ENCODE data around the gene PGM2L1.
"Not testable (repeated sequence)": the region's sequence is repeated elsewhere in the genome, so short reads cannot be mapped to it uniquely, and the experiment has no call there.

The PGM2L1 gene

GRCh38 chr11:74398244-74399159 lies at the start of gene PGM2L1:
Gene PGM2L1 (minus strand): TSS chr11:74398433. CDS start chr11:74398161, 272 bp downstream.
- DNase-seq, result peak; percentile 94 to 96

- no peak for DNase-seq
Observed at GRCh38 chr11:74447720-74448119, 49.5 kb upstream of the PGM2L1 start.

DNA sequence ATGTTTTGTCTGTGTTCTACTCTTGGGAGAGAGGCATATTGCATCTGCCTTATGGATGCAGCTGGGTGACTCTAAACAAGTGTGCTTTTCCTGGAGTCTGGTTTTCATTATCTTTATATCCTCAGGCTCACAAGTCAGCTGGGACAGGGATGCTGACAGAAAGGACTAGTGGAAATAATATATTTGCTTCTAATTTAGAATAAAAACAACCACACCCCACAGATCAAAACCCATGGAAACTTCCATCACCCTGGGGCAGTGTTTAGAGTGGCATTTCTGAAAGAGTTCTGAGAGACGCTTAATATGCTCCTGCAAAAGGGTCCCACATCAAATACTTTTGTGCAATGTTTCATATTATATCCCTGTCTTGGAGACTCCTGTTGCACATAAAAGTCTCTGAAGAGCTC lies 48.3 kb upstream of the PGM2L1 start:
- DNase-seq, result no peak

DNA sequence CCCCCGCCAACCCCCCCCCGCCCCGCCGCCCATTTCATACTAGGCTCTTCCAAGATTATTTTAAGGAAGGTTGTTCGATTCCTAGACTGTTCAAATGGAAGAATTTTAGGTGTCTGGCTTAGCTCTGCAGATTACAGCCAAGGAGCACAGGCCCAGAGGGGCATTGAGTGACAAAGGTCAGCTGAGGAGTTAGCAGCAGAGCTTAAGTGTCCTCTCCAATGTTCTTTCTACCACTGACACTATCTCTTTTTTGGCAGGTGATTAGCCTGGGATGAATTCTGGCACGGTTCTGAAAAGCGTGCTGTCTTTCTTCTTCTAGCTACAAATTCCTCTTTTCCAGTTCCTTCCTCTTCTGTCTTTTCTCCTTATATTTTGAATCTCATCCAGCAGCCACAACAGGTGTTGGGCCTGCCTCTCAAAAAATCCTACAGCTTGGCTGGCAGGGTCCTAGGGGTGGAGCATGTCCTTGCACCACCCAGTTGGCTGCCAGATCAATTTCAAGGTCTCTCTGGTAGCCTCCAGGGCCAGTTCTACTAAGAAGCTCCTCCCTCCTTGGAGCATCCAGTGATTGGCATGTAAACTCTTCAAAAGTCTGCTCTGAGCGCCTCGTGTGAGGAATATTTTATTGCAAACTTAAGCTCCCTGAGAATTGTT lies 46.1 kb upstream of the PGM2L1 start:
- DNase-seq, result no peak

- no peak for DNase-seq
Observed at GRCh38 chr11:74443071-74443864, 45.0 kb upstream of the PGM2L1 start.

GRCh38 chr11:74442636-74443035 lies 44.4 kb upstream of the PGM2L1 start:
- DNase-seq, result no peak

GRCh38 chr11:74438681-74439080 lies 40.4 kb upstream of the PGM2L1 start:
- no peak for DNase-seq

GRCh38 chr11:74437441-74438042 lies 39.3 kb upstream of the PGM2L1 start:
- DNase-seq, result no peak

- DNase-seq, result no peak
Observed at GRCh38 chr11:74434528-74434927, 36.3 kb upstream of the PGM2L1 start.

DNA sequence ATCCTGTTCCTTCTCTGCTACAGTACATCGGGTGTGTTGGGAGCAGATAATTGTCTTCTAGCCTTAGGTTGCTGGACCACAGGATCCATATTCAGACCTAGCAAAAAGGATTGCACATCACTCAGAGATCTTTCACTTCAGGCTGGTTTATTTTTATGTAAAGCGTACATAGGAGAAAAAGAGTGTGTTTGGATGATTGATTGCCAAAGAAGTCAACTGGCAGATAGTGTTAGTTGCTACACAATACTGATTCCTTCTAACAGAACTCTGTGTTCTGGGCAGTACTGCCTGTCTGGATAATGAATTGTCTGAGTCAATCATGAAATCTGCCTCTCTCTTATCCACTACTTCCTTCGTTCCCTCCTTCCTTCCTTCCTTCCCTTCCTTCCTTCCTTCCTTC lies 31.0 kb upstream of the PGM2L1 start:
- DNase-seq, result no peak

DNA sequence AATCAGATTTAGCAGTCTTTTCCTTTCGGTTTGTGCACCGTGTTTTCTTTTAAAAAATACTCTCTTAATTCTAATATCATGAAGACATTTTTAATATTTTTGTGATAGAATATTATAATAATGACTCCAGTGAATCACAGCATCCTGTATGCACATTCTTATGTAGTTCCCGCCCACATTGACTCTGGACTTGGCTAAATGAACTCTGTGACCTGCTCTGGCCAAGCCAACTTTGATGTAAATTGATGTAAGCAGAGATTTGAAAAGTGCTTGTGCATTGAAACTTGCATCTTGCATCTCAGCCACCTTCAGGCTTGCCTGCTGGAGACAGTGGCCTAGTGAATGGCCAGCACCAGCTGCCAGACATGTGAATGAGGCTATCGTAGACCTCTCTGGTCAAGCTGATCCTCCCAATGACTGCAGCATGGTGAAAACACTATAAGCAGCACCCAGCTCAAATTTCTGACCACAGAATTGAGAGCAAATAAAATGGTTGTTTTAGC lies 29.2 kb upstream of the PGM2L1 start:
- no peak for DNase-seq

DNA sequence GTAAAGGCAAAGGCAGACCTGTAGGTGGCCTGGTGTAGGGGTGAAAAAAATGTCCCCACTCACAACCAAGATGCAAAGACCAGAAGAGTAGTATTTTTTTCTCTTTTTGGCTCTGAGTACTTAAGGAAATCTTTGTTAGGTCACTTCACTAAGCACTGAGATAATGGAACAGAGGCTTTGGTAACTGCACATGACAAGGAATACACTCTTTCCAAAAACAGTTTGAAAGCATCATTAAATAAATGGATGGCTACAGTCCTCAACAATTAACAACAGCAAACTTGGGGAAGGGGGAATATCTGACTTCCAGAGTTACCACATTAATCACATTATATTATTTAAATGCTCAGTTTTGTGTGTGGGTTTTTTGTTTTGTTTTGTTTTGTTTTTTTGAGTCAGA lies 26.9 kb upstream of the PGM2L1 start:
- DNase-seq, result no peak

DNA sequence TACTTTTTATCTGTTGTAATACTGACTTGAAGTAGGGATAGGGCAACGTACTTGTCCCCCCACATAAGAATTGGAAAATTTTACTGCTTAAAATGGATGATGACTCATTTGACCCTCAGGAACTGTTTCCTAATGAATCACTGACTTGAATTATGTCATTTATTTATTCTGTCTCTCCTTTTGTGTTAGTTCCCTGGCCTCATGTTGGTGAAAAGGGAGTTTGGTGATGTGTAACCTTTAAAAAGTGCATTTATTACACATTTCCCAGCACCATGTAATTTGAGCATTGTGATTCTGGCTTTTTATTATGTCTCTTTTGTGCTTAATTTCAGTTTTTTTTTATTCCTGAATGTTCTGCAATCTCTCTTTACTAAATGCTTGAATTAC lies 20.3 kb upstream of the PGM2L1 start:
- DNase-seq, result no peak

DNA sequence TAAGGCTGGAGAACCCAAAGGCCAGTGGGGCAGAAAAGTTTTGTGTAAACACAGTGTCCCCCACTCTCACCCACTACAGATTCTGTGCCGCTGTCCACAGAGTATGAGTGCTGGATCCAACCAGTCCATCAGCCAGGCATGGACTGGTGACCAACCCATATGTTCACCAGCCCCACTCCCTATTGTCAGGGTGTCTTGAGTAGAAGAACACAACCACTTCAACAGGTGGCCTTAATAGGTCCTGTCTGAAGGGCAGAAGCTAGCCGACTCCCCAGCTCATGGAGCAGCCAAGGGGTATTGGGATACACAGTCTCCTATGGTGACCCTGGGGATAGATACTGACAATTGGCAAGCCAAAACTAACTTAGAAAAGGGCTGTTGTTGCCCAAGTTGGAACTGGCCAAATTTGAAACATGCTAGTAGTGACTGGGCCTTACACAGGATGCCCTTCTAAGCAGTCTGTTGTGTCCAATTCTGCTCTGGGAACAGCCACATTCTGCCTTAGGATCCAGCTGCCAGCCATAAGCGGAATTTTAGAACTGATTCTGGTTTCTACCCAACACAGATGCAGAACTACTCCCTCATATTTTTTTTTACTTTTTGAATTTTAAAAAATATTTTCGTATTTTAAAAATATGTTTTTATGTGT lies 19.8 kb upstream of the PGM2L1 start:
- no peak for DNase-seq

GRCh38 chr11:74417379-74417804 lies 19.2 kb upstream of the PGM2L1 start:
- DNase-seq, result no peak

DNA sequence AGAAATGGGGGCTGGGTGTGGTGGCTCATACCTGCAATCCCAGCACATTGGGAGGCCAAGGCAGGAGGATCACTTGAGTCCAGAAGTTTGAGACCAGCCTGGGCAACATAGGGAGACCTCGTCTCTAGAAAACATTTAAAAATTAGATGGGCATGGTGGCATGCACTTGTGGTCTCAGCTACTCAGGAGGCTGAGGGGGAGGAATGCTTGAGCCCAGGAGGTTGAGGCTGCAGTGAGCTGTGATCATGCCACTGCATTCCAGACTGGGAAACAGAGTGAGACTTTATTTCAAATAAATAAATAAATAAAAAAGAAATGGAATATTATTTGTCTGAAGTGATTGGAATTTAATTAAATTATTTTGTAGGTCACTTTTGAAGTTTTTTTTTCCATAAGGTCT lies 18.7 kb upstream of the PGM2L1 start:
- DNase-seq, result not testable (repeated sequence)

DNA sequence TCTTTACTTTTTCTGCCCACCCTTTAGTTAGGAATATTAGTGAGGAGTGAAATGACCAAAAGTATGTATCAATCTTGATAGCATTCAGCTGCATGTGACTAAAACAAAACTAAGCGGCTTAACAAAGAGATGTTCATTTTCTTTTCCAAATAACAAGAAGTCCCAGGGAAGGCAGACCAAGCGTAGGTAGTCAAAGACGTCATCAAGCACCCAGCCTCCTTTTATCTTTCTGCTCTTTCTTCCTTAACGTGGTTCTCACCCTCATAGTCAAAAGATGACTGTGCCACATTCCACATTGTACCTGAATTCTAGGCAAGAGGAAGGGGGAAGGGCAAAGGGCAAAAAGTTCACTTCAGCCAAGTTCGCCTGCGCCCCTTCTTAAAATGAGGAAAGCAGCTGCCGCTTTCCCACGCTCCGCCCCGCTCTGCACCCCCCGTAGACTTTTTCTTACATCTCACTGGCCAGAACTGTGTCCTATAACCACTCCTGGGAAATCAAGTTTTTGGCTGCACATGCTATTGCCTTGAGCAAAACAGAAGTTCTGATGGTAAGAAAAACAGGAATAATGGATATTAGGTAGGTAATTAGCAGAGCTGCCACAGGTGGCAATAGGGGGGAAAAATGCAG lies 14.6 kb upstream of the PGM2L1 start:
- no peak for DNase-seq

DNA sequence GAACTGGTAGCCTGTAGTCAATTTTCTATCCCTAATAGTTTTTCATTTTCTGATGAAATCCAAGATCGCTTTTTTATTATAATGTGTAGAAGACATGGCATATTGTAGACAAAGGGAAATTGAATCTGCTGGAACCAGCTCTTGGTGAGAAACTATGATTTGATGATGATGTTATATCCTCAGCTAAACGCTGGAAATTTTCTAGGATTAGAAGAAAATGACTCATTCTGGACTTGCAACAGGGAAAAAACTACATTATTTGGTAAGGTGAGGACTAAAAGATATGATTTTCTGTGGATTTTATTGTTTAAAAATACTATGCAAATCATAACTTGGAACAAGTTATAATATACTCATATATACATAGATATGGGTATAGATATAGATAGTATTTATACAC lies 14.1 kb upstream of the PGM2L1 start:
- DNase-seq, result no peak

DNA sequence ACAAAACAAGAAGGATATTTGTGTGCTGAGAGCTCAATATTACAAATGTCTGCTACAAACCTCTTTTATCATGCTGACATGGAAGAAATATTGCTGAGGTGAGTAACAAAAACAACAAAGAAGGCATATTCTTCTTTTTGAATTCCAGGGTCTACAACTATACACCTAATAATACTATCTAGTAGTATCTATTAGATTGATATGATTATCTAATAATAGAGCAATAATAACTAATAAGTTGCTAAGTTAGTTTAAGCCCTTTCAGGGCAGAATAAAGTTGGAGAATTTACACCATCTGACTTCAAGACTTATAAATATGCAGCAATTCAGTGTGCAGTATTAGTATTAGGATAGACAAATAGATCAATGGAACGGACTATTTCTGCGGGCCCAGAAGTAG lies 11.4 kb upstream of the PGM2L1 start:
- DNase-seq, result no peak

DNA sequence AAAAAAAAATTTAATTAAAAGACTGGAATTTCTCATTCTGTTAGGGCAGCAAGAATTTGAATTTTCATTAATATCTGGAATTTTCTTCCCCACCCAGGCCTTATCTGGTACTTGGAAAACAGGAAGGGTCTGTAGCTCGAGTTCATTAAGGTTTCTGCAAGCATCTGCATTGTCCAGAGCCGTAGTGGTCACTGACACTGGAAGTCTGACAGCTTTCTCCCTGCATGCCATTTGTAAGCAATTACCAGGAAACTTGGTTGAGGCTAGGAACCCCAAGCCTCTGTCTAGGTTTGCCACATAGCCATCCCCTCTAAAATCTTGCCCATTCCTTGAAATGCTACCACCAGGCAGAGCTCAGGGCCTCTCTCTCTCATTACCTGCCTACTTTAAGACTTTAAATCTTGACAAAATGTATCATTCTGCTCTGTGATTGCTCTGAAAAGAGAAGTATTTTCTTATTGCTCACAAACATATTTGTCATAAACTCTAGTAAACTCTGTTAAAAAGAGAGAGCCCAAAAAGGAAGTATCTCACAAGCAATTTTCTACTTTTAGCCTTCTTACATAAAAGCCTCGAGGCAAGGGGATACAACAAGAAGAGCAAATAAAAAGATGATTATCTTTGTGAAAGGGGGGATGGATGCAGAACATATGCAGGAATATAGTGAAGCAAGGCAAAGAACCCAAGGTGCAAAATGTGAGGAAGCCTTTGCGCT lies 5.5 kb upstream of the PGM2L1 start:
- no peak for DNase-seq

GRCh38 chr11:74400606-74401005 lies 2.4 kb upstream of the PGM2L1 start:
- no peak for DNase-seq
